SW480 (cell line): Measurements from ENCODE around the gene TTC17.
"Not testable (repeated sequence)": the region's sequence is repeated elsewhere in the genome, so short reads cannot be mapped to it uniquely, and the experiment has no call there.

ENCODE experiments used
- DNase-seq: peaks from one replicate; pipeline ENCODE4 v3.0.0-alpha.2; 2016; ENCODE audit warnings: low spot score

The TTC17 gene

GRCh38 chr11:43392713-43393112 lies 34.0 kb downstream of the TTC17 start:
- DNase-seq: no peak

- DNase-seq: no peak
Measured at GRCh38 chr11:43393765-43394355, 35.1 kb downstream of the TTC17 start.

- DNase-seq: no peak
Measured at GRCh38 chr11:43396617-43397016, 37.9 kb downstream of the TTC17 start.

GRCh38 chr11:43397251-43397650 lies 38.5 kb downstream of the TTC17 start:
- no peak for DNase-seq

GRCh38 chr11:43399983-43400630 lies 41.4 kb downstream of the TTC17 start:
- no peak for DNase-seq

GRCh38 chr11:43401252-43401651 lies 42.5 kb downstream of the TTC17 start:
- DNase-seq: no peak

- DNase-seq: not testable (repeated sequence)
Measured at GRCh38 chr11:43401811-43402210, 43.1 kb downstream of the TTC17 start.

- DNase-seq: no peak
Measured at GRCh38 chr11:43403357-43404231, 44.9 kb downstream of the TTC17 start.

GRCh38 chr11:43404406-43404805 lies 45.7 kb downstream of the TTC17 start:
- DNase-seq: no peak

GRCh38 chr11:43404836-43405479 lies 46.2 kb downstream of the TTC17 start:
- no peak for DNase-seq

GRCh38 chr11:43408277-43408676 lies 49.6 kb downstream of the TTC17 start:
- no peak for DNase-seq

- no peak for DNase-seq
Measured at GRCh38 chr11:43410394-43410793, 51.7 kb downstream of the TTC17 start.

- no peak for DNase-seq
Measured at GRCh38 chr11:43418197-43418596, 59.5 kb downstream of the TTC17 start.

GRCh38 chr11:43419460-43419859 lies 60.7 kb downstream of the TTC17 start:
- DNase-seq: peak; percentile 27

GRCh38 chr11:43427971-43428370 lies 69.3 kb downstream of the TTC17 start:
- no peak for DNase-seq

GRCh38 chr11:43430916-43431315 lies 72.2 kb downstream of the TTC17 start:
- DNase-seq: not testable (repeated sequence)

- no peak for DNase-seq
Measured at GRCh38 chr11:43434893-43435292, 76.2 kb downstream of the TTC17 start.

- no peak for DNase-seq
Measured at GRCh38 chr11:43440486-43440885, 81.8 kb downstream of the TTC17 start.

- no peak for DNase-seq
Measured at GRCh38 chr11:43443811-43444210, 85.1 kb downstream of the TTC17 start.

- DNase-seq: no peak
Measured at GRCh38 chr11:43447151-43447550, 88.4 kb downstream of the TTC17 start.

GRCh38 chr11:43458486-43458885 lies 99.8 kb downstream of the TTC17 start:
- DNase-seq: no peak

- no peak for DNase-seq
Measured at GRCh38 chr11:43459246-43459645, 100.5 kb downstream of the TTC17 start.

- no peak for DNase-seq
Measured at GRCh38 chr11:43462359-43462758, 103.6 kb downstream of the TTC17 start.
